Measurements from ENCODE around the gene ATP1A4.

- no peak for TF ChIP-seq POU2F2 (IDR thresholded peaks at IDR 0.05; ENCODE audit: borderline replicate concordance, low read depth, low read length)
- no peak for TF ChIP-seq RAD21 (IDR thresholded peaks at IDR 0.05; ENCODE audit: insufficient read depth, low read depth, low read length)
- TF ChIP-seq SREBF2 (IDR thresholded peaks at IDR 0.05; ENCODE audit: low read length) = no peak
- TF ChIP-seq EZH2 (IDR thresholded peaks at IDR 0.05; ENCODE audit: borderline replicate concordance, control insufficient read depth, low read depth, low read length) = no peak
- no peak for TF ChIP-seq STAT3 (IDR thresholded peaks at IDR 0.05; ENCODE audit: low read depth, low read length)
- no peak for TF ChIP-seq GABPA (IDR thresholded peaks at IDR 0.05; ENCODE audit: low read depth)
- TF ChIP-seq SMC3 (IDR thresholded peaks at IDR 0.05; ENCODE audit: borderline replicate concordance, low read length) = no peak
These were observed 6.5 kb upstream of the ATP1A4 start for GRCh38 chr1:160144921-160145320.
